GM12873 (cell line): ENCODE results near the gene AMMECR1.

Experiments used
- CTCF ChIP-seq: IDR thresholded peaks from 2 replicates; pipeline ENCODE4 v1.5.1; 2012; ENCODE audit warnings: low read depth, mild to moderate bottlenecking, moderate library complexity, low read length, control low read depth; ENCODE audit not compliant: insufficient read depth; ENCODE audit errors: missing control alignments

AMMECR1 gene

DNA sequence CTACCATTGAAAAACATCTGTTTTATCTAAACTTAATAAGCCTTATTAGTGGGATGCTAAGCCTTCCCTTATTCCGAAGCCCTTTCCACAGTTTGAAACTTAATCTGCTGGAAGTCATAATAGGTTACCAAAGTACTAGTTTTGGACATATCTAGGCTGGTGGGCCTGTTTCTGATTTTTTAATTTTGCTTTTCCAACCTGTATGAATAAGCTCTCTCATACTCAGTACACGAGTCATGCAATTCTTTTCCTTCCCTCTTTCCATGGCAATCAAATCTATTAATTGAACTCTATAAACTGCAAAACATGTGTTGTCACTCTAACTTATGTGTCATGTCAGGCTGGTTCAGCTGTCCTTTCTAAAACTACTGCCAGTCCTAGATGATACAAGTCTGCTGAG is 91.0 kb downstream of the AMMECR1 start:
- no peak for TF ChIP-seq CTCF

- no peak for TF ChIP-seq CTCF
Measured at GRCh38 chrX:110224926-110225617, 92.8 kb downstream of the AMMECR1 start.

GRCh38 chrX:110222497-110223257 is 95.2 kb downstream of the AMMECR1 start:
- TF ChIP-seq CTCF, result no peak

DNA sequence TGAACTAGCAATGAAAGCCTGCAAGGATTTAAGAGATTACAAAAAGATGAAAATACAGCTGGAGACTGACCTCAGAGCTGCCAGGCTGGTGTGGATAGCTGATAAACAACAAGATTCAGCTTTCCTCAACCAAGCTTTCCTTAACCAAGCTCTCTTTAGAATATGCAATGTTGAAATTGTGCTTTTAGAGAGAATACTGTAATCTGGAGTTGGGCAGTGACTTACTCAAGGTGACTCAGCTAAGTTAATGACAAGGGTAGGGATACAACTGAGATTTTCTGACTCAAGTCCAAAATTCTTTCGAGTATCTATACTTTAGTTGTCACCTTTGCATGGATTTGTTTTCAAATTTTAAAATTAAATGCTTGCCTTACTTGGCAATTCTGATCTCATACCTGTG is 98.0 kb downstream of the AMMECR1 start:
- TF ChIP-seq CTCF, result no peak

GRCh38 chrX:110218591-110218990 is 99.3 kb downstream of the AMMECR1 start:
- TF ChIP-seq CTCF, result no peak

DNA sequence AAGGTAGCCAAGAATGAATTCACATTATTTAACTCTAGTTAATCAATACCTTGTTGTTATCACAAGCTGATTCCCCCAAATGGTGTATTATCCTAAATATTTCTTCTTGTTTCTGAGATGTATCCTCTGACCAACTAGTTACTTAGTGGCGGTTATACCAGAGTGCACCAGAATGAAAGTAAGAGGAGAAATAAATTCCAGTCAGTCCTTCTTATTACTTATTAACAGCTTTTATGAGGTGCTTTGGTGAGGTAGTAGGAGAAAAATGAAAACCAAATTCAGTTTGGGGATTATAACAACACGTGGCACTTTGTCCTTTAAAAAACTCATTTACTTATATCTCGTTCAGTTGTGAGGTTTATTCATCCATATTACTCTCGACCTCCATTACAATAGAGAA is 101.9 kb downstream of the AMMECR1 start:
- TF ChIP-seq CTCF, result no peak

DNA sequence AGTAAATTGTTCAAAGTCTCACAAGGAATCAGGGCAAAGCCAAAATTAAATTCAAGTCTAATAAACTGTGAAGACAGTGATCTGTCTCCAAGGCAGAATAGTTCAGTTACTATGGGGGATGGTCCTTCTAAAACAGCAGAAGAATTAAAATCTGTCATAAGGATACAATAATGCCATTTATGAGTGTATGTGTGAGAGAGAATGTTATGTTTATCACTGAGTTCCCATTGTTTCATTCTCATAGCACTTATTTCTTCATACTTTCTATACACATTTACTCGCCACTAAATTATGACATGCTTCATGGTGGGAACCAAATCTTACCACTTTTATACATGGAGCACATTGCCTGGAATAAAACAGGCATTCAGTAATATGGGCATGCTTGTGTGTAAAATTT is 102.5 kb downstream of the AMMECR1 start:
- no peak for TF ChIP-seq CTCF
